ENCODE measurements around the gene PTDSS2.
"Not testable (repeated sequence)": the region's sequence is repeated elsewhere in the genome, so short reads cannot be mapped to it uniquely, and the experiment has no call there.

Gene PTDSS2

DNA sequence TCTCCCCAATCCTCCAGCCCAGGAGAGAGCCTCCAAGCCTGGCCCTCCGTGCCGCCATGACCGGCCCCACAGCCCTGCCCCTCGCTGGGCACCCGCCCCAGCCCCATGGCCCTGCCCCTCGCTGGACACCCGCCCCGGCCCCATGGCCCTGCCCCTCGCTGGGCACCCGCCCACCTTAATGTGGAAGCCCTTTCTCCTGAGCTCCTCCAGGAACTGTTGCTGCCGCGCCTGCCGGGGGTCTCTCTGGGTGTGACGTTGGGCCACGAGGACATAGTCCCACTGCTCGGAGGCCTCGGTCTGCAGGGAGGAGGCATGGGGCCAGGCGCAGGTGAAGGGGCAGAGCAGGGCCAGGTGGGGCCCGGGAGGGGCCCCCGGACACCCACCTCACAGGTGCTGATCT lies 16.4 kb upstream of the PTDSS2 start:
- no peak for DNase-seq

DNA sequence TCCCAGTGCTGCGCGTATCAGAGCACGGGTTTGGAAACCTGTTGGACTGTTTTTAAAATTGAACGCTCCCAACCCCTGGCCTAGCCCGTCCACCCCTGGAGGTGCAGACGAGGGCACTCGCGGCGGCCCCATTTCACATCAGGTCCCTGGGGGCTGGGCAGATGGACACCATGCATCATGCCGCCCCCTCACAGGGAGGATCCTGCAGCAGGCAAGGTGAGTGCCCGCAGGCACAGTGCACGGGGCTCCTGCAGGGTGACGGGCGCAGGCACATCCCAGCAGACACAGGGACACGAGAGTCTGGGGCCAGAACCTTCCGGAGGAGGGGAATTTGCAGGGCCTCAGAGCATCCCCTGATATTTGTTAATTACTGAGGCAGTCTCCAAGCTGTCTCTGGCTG lies 15.6 kb upstream of the PTDSS2 start:
- no peak for DNase-seq

DNA sequence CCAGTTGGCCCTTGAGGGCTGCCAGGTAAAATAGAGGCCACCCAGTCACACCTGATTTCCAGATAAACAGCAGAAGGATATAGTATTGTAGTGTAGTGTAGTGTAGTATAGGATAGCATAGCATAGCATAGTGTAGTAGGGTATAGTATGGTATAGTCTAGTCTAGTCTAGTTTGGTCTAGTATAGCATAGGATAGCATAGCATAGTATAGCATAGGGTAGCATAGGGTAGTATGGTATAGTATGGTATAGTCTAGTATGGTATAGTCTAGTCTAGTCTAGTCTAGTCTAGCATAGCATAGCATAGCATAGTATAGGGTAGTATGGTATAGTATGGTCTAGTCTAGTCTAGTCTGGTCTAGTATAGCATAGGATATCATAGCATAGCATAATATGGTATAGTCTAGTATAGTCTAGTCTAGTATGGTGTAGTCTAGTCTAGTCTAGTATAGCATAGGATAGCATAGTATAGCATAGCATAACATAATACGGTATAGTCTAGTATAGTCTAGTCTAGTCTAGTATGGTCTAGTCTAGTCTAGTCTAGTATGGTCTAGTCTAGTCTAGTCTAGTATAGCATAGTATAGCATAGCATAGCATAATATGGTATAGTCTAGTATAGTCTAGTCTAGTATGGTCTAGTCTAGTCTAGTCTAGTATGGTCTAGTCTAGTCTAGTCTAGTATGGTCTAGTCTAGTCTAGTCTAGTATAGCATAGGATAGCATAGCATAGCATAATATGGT lies 14.9 kb upstream of the PTDSS2 start:
- DNase-seq = not testable (repeated sequence)

DNA sequence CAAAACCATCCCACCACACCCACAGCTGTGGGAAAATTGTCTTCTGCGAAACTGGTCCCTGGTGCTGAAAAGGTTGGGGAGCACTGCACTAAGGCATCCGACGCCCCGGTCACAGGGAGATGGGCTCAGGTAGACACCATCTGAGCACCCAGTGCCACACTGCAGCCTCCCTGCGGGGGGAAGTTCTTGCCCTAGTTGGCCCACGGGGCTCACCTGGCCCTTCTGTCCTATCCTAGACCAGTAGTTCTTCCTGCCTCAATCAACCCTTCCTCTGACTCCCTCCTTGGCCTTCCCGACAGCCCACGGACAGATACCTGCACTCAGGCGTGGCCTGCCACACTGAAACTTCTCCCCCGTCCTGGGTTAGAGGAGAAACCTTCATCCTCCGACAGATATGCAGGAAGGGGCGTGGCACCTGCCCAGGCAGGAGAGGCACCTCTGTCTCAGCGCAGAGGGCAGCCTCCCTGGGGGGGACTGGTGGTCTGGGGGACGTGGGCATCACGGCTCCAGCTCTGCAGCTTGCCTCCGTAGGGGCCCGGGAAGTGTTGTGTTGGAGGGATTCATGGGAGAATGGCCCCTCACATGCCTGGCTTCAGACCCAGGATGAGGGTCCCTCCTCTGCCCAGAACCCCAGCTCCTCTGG lies 12.7 kb upstream of the PTDSS2 start:
- no peak for DNase-seq

DNA sequence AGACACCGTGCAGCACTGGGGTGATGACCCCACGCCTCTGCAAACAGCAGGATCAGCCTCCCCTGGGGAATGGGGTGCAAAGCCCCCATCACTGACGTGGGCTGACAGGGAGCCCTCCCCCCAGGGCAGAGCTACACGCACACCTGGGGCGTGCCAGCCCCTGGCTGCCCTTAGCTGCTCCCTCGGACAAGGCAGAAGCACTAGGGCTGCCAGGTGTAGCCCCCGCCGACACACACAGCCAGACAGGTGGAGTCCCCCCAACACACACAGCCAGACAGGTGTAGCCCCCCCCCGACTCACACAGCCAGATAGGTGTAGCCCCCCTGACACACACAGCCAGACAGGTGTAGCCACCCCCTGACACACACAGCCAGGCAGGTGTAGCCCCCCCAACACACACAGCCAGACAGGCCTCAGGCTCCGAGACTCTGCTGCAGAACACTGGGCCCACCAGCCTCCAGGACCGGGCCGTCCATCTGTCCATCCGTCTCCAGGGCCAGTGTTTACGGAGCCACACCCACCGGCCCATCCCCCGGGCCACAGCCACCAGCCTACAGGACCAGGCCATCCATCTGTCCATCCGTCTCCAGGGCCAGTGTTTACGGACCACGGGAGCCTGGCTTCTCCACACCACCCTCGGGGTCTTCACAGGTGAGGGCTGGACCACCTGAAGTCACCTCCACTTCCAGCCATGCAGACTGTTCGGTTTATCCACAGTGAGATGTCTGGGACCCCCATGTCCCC lies 11.8 kb upstream of the PTDSS2 start:
- no peak for DNase-seq

DNA sequence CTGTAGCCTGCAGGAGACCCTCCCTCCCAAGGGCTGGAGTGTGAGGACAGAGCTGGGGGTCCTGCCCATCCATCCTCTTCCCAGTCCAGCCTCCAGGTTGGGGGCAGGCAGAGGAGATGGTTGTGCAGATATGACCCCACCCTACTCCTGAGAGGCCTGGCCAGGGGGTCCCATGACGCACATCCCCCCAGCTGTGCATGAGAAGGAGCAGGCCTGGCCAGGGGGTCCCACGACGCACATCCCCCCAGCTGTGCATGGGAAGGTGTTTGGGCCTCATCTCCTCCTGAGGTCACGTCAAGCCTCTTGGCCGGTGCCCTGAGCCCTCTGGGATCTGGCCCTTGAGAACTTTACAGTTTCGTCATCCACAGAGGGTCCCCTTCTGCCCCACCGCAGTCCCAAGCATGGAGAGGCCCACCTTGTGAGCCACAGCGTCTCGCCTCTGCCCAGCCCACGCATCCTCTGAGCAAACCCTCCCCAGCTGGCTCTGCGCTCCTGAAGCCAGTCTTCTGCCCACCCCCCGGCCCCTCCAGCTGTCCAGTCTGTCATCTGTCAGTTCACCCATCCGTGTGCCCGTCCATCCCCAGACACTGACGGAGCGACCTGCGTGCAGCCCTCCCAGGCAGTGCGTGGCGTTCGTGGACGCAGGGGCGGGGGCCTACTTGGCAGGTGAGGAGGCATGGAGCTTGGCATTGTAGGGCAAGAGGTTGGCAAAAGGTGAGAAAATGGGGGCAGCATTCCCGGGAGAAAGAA lies 10.6 kb upstream of the PTDSS2 start:
- no peak for DNase-seq

DNA sequence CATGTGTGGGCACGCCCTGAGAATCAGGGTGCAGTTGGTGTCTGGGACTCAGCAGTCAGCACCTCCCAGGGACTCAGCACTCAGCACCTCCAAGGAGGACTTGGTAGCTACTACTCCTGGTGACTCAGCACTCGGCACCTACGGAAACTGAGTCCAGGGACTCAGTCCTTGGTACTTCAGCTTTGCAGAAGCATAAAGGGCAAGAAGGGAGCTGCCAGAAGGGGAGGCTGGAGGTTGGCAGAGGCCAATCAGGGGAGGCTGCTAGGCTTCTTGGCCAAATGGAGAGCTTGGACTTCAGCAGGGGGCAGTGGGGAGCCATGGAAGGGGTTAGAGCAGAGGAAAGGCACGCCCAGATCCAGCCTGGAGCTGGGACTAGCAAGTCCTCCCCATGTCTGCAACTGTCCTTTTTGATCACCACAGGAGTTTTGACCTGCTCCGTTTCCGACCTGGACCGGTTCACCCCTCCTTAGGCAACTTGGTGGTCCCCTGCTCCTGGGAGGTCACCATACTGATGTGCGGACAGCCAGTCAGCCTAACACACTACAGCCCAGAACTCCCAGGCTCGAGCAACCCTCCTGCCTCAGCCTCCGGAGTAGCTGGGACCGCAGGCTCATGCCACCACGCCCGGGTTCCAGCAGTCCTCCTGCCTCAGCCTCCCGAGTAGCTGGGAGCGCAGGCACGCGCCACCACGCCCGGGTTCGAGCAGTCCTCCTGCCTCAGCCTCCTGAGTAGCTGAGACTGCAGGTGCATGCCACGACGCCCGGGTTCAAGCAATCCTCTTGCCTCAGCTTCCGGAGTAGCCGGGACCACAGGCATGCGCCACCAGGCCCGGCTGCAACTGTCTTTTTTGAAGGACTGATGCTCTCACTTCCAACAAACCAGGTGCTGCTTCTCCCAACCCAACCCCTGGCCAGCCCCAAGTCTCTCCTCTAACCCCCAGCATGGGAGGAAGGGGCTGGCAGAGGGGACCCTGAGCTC lies 9.7 kb upstream of the PTDSS2 start:
- DNase-seq = peak; percentile 33

DNA sequence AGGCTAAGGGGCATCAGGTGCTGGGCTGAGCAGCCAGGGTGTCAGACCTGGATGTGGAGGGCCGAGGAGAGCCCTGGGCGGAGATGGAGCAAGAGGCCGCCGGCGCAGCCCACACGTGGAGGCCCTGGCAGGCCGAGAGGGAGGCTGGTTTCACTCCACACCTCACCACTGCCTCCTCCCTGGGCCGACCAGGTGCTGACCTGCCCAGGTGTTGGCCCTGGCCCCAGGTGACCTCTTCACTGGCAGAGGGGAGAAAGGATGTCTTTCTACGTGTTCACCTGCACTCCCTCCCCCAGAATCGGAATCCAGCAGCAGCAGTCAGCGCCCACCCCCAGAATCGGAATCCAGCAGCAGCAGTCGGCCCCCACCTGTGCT lies 9.0 kb upstream of the PTDSS2 start:
- no peak for DNase-seq

DNA sequence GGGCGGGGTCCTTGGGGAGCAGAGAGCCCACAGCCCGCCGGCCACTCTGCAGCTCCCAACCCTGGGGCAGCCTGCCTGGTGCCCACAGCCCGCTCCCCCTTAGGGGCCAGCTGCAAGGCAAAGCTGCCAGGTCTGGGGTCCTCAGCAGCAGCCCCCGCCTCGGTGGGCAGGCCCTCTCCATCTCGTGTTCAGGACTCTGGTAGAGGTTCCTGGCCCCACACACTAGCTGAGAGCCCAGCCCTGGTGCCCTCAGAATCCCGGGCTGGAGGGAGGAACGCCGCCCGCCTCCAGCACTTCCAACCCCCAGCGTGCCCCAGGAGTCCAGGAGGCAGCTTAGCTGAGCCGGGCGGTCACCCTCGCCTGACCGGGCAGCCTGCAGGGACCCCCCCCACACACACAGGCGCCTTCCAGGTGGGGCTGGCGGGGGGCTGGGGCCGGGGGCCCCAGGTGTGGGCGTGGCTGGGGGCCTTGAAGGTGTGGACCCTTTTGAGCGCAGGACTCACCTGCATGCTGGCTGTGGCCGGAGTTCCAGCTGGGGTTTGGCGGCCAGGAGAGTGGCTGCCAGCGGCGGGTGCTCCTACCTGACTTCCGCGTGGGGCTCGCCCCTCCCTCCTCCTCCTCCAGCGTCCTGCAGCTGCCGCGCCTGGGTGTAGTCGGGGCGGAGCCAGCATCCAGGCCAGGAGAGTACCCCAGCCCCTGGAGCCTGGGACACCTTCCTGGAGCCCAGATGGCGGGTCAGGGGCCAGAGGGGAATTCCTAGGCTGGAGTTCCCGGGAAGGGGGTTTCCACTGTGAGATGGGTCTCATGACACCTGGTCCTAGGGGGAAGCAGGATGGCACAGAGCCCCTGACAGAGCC lies 8.4 kb upstream of the PTDSS2 start, which contains the start of gene ANO9:
TSS of gene ANO9 (minus strand) at position 594 of the 857 bp plus-strand sequence. CDS start at position 509, 85 bp downstream.
- no peak for DNase-seq

DNA sequence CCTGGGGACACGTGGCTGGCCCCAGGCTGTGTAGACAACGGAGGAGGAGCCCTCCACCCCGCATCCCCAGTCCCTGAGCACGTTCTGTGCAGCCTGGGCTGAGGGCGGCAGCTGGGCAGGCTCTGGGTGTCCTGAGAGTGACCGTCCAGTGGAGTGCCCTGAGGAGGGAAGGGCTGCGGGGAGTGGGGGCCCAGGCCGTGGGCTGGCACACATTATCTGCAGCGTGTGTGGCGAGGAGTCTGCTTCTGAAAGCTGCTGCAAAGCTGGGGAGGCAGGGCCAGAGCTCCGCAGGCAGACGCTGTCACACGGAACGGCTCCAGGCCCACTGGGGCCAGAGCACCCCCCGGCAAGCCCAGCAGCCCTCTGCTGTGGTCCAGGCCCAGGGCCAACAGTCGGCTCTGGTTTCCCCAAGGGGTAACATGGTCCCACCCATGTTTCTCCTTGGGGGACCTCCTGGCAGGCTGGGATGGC lies 7.4 kb upstream of the PTDSS2 start:
- DNase-seq = no peak

DNA sequence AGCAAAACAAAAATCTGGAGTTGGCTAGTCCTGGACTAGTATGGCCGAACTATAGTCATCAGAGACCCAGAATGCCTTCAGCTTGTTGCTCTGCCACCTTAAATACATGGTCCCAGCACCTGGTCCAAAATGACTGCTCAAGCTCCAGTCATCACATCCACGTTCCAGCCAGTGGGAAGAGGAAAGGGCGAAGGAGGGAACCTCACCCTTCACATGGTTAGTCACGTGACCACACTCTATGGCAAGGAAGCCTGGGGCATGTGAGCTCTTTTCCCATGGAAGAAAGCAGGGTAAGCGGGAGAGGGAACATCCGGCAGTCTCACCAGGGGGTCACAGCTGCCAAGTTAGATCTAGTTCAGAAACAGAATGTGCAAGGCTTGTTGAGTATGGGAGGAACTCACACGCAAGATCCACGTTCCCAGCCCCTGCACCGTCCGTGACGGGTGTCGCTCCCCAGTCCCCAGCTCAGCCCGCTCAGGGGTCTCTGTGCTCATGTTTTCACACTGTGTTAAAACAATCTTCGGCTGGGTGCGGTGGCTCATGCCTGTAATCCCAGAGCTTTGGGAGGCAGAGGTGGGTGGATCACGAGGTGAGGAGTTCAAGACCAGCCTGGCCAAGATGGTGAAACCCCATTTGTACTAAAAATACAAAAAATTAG lies 6.4 kb upstream of the PTDSS2 start:
- DNase-seq = no peak

DNA sequence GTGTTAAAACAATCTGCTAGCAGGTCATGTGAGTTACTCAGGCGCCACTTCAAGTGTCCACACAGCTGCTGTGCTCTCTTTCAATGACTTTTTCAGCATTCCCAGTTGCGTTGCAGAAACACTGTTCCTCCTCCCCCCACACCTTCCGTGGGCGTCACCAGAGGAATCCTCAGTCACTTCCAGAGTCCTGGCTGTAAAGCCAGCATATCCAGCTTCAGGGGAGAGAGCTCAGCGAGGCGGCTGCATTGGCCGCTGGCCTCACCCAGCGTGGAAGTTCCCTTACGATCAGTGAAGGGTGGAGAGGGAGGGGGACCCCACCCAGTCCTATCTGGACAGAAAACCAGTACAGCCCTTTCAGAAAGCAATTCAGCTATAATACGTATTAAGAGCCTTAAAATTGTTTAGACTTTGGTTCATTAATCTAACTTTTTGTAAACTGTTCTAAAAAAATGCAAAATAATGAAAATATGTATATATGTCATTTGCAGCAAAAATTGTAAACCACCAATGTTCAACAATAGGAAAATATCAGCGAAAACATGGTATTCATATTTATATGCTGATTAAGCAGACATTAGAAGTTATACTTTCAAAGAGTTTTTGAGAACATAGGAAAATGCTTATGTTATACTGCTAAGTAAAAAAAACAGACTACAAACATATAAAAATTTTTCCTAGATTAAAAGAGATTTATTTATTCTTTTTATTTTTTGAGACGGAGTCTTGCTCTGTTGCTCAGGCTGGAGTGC lies 5.5 kb upstream of the PTDSS2 start:
- no peak for DNase-seq

DNA sequence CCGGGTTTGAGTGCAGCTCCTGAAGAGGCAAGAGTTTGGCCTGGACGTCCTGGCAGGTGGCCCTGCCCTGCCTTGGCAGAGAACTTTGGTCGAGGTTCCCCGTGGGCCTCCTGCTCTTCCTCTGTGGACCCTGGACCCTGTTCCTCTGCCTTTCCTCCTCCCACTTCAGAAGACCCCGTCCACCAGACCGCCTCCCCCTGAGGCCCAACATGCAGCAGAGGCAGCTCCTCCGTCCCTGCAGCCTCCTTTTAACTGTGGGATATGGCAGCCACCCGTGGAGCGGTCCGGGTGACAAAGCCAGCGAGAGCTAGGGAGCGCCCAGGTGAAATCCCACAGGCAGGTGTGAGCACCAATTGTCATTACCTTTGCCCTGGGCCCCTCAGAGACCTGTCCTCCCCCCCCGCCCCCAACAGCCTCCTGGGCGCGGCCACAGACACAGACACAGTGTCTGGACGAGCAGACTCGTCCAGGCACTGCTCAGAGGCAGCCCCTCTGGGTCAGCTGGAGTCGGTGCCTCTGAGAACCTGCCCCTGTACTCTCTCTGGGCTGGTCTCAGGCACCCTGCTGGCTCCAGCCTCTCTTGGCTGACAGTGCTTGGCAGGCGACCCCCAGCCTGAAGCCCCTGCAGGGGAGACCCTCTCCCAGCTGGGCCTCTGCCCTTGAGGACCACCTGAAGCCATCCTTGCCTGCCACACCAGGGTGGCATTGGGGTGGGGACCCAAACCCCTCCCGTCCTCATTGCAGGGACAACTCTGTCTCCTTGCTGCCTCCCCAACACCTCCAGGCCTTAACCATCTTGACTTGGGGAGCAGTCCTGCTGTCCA lies 4.1 kb upstream of the PTDSS2 start:
- no peak for DNase-seq

DNA sequence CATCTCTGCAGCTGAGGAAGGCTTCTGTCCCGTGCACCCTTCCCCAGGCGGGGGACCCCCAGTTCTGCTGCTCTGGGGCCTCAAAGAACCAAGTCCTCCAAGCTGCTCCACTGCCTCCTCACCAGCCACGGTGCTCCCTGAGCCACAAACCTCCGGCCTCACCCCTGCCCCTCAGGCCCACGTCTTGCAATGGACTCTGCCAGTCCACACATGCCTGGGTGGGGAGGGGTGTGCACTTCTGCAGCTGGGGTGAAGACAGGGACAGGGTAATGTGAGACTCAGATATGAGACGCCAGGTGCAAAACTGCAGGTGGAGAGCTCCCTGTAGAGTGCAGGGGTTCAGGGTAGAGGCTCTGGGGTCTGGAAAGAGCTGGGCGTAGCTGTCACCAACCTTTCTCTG lies 3.2 kb upstream of the PTDSS2 start:
- DNase-seq = no peak

DNA sequence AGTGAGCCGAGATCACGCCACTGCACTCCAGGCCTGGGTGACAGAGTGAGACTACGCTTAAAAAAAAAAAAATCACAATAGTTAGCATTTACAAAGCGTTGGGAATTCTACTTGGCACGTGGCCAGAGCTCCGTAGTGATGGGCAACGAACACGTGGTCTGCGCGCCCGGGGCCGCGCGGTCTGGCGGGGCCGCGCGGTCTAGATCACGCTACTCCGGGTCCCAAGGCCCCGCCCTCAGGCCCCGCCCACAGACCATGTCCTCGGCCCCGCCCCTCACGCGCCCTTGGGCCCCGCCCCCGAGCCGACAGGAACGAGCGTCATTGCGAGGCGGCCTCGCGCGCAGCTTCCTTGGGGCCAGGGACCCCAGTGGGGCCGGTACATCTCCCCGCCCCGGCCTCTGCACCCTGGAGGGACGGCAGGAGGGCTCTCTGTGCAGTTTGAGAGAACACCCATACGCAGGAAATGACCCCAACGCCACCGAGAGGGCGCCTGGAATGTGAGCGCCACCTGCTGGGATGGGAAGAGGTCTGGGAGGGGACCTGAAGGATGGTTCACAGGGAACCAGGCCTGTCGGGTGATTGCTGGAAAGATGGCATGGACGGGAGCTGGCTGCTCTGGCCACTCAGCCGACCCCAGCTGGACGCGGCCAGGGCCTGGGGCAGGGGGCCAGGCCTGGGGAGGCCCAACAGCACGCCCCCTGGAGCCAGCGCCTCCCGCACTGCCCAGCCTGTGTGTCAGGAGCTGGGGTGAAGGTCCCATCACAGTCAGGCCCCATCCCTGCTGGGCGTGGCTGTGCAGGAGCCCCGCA lies 2.0 kb upstream of the PTDSS2 start:
- peak; percentile 96 for DNase-seq

DNA sequence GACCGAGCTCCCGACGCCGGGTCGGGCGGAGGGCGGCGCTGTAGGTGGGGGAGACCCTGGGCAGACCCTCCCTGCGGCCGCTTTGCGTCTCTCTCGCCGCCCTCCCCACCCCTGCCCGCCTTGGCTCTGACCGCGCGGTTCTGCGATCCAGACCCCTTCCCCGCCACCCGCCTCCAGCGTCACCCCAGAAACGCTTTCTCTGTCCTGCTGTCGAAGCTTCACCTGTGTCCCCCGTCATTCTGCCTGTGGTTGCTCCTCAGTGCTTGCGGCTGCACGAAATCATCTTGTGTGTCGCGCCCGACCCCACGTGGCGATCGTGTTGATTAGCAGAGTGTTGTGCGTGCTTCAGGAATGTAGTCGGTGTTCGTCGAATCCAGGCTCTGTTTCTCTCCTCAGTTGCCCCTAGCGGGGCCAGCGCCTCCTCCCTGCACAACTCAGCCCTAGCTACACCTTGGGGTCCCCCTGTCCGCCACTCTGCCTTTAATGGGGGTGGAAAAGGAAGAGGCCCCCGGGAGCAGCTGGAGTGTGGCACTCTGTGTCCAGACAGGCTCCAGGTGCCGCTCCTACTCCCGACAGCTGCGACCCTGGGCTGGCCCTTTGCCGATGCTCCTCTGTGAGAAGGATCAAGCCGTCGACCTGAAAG lies 851 bp downstream of the PTDSS2 start:
- DNase-seq = peak; percentile 54

DNA sequence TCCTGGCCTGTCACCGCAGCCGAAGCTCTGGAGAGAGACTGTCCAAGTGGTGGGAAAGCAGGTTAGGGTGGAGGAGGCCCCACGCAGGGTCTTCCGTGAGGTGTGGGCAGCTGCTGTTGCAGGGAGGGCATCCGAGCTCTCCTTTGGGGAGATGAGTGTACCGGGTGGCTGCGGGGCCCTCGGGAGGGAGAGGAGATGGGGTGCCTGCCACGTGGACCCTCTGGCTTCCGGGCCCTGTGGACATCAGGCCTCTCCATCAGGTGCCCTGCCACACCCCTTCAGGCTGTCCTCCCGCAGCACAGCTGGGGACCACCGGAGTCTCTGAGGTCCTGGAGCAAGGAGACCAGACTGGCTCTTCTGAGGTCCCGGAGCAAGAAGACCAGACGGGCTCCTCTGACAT lies 1.7 kb downstream of the PTDSS2 start:
- DNase-seq = no peak

Measured in suppressor macrophage treated with lipopolysaccharide for 4 hours (primary cell).